GM13977 (cell line): ENCODE results near the gene NXPH4.
A peak's percentile ranks its signal among the peaks of the same experiment; 100 is the strongest.

Source experiments
- DNase-seq: peaks from one replicate; pipeline ENCODE4 v3.0.0; 2012; ENCODE audit warnings: low spot score
- in situ Hi-C: fragments of 300-500 bp; cut with MboI; formaldehyde crosslinking; loops from one replicate; pipeline ENCODE4 v1.12.0; 2022; ENCODE audit warnings: low sequenced_read_pairs, low pct_unique_long_range_greater_than_20kb, mixed read lengths, inconsistent platforms; ENCODE audit not compliant: unreplicated experiment
- TF ChIP-seq, protein P1 (sequence below): IDR thresholded peaks from 2 replicates; pipeline ENCODE4 v1.5.1; 2012; ENCODE audit warnings: mild to moderate bottlenecking, control low read depth; ENCODE audit not compliant: insufficient read depth; ENCODE audit errors: extremely low read depth, missing control alignments

Gene NXPH4

DNA sequence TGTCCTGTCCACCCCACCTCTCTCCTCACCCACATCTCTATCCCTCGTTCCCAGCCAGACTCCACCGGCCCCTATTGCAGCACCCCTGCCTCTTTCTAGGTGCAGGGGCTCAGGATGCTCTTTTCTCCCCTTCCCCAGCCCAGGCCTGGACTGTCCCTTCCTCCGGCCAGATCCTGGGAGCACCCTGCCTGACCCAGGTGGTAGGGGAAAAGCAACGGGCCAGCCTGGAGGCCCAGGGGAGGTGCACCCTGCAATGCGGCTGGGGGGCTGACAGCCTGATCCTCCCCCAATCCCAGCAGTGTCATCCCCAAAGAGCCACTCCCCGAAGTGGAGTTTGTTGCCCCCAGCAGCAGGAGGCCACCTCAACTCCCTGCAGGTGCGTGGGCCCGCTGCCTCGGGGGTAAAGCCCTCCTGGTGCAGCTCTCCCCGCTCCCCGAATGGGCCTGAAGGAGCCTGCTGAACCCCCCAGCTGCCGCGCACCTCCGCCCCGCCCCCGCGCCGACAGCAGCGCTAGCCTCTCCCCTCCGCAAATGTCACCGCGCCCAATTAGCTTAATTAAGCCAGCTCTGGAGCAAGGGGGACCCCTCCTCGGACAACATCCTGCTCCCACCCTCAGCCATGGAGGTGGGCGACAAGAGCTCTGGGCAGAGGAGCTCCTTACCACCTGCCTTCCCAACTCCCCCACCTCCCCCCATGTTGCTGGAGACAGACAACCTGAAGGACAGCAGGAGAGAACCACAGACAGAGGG is 4.7 kb downstream of the NXPH4 start:
- TF ChIP-seq, protein P1, sequence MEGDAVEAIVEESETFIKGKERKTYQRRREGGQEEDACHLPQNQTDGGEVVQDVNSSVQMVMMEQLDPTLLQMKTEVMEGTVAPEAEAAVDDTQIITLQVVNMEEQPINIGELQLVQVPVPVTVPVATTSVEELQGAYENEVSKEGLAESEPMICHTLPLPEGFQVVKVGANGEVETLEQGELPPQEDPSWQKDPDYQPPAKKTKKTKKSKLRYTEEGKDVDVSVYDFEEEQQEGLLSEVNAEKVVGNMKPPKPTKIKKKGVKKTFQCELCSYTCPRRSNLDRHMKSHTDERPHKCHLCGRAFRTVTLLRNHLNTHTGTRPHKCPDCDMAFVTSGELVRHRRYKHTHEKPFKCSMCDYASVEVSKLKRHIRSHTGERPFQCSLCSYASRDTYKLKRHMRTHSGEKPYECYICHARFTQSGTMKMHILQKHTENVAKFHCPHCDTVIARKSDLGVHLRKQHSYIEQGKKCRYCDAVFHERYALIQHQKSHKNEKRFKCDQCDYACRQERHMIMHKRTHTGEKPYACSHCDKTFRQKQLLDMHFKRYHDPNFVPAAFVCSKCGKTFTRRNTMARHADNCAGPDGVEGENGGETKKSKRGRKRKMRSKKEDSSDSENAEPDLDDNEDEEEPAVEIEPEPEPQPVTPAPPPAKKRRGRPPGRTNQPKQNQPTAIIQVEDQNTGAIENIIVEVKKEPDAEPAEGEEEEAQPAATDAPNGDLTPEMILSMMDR = no peak
- DNase-seq = no peak
- in situ Hi-C loops = no loop called here

DNA sequence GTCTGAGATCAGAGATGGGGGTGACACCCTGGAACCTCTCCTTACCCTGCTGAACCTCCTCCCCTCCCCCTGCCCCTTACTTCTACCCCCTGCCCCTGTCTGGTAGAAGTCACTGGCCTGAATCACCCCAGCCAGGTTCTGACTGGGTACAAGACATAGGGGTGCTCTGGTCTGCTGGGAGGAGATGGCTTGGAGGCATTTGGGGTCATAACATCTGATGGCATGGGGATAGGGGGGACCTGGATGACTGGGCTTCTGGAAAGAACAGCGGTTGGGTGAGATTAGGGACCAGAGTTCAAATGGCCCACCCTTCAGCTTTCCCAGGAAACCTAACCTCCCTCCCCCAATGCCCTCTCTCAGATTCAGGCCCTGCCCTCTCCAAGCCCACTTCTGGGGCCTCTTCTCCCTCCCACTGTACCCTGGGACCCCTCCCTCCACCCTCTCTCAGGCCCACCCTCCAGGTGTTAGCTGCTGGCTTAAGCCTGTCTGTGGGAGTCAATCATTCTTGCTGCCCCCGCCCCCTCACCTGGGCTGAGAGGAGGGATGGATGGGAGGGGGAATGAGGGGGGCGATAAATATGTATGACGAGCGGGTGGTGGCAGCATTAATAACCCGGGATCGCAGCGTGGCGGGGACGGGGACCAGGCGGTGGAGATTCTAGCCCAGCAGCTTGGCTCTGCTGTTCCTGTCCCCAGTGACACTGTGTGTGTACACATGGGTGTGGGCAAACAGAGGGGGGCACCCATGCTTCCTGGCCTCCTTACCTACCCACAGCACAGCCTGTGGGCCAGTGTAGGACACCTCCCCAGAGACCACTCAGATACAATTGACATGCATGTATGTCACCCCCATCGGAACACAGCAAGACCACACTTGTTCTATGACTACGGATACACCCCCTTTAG is 5.9 kb downstream of the NXPH4 start:
- no peak for DNase-seq
- in situ Hi-C loops = no loop called here
- TF ChIP-seq, protein P1 = no peak

DNA sequence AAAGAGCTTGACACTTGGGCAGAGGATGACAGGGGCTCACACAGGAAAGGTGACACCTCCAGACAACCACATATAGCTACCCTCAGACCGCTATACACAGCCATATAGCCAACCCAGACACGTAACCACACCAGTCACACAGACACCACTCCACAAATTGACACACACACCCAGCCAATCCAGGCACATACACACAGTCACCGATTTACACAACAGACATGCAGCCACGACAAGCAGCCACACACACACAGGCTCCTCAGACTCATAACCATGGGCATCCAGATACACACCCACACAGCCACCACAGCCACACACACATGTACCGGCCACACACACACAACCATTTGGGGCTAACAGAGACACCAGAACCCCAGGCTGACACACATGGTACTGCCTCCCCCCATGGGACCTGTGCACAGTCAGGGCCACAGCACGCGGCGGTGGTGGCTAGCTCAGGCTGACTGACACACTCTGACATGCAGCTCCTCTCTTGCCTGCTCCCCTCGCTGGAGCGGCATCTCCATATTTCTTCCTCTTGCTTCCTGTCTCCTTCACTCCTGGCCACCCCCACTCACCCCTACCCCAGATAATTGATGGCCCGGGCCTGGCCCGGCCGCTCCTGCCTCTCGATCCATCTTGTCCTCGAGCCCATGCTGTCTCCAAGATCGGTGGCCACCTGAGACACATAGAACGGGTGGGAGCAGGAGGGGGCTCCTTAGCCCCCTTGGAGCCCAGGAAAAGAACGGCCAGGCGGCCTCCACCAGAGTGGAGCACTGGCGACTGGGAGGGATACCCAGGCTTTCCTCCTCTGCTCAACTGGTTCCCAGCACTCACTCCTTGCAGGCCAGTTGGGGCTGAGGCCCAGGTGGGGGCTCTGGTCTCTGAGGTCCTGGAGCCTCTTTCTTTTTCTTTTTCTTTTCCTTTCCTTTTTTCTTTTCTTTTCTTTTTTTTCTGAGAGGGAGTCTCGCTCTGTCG is 6.9 kb downstream of the NXPH4 start:
- TF ChIP-seq, protein P1 = no peak
- DNase-seq = no peak
- in situ Hi-C loops = no loop called here

DNA sequence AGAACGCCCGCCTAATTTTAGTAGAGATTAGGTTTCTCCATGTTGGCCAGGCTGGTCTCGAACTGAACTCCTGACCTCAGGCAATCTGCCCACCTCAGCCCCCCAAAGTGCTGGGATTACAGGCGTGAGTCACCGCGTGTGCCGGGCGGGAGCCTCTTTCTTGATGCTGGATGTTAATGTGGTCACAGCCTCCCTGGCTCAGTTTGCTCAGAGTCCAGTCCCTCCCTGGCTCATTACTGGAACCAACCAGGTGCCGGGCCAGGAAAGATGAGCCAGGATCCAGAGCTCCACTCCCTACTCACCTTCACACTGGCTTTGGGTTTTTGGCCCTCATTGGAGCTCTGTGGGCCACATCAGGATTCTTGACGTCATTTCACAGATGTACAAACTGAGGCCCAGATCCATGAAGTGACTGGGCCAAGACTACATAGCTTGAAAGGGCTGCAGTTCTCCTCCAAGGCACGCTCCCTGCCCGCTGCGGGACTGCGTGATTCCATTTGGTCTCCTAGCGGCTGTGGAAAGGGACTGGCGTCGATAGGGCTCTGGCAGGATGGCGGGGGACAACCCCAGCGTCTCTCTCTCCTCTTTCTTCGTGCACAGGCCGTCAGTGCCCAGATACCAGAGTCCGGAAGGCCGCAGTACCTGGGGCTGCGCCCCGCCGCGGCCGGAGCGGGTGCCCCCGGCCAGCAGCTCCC is 7.8 kb downstream of the NXPH4 start:
- in situ Hi-C loops = no loop called here
- TF ChIP-seq, protein P1 = no peak
- DNase-seq = no peak

DNA sequence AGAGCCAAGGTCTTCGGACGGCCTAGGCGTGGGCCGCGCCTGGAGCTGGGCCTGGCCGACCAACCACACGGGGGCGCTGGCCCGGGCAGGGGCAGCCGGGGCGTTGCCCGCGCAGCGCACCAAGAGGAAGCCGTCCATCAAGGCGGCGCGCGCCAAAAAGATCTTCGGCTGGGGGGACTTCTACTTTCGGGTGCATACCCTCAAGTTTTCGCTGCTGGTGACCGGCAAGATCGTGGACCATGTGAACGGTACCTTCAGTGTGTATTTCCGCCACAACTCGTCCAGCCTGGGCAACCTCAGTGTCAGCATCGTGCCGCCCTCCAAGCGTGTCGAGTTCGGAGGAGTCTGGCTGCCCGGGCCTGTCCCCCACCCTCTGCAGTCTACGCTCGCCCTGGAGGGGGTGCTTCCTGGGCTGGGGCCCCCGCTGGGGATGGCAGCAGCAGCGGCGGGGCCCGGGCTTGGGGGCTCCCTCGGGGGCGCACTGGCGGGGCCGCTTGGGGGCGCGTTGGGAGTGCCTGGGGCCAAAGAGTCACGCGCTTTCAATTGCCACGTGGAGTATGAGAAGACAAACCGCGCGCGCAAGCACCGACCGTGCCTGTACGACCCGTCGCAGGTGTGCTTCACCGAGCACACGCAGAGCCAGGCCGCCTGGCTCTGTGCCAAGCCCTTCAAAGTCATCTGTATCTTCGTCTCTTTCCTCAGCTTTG is 8.5 kb downstream of the NXPH4 start:
- no peak for DNase-seq
- in situ Hi-C loops = no loop called here
- TF ChIP-seq, protein P1 = peak; percentile 86
